Activated CD4-positive, alpha-beta T cell treated with anti-CD3 and anti-CD28 coated beads for 36 hours (primary cell): ENCODE data around the gene UBE2J2. TPM values are rescaled to one million over a fixed set of nuclear protein-coding genes. Genes with fewer than 3 reads are reported as not detected.
A peak's percentile ranks its signal among the peaks of the same experiment; 100 is the strongest.

Experiments used
- ATAC-seq: fragments of 200-7000 bp; cut with Tn5 transposase; one replicate; pipeline ENCODE4 v1.10.0; 2021; ENCODE audit warnings: mild to moderate bottlenecking, moderate library complexity
- CTCF ChIA-PET: fragments of 350-600 bp; sonication (Branson Sonifier 250); formaldehyde crosslinking; loops from one replicate; lab custom pipeline; 2021; ENCODE audit warnings: antibody characterized with exemption; lab: Charles Lee
- POLR2A ChIA-PET: fragments of 350-600 bp; sonication (Branson Sonifier 250); formaldehyde crosslinking; loops from one replicate; lab custom pipeline; 2021; ENCODE audit warnings: antibody characterized with exemption, inconsistent platforms; lab: Charles Lee
- DNase-seq: peaks from one replicate; pipeline ENCODE4 v3.0.0-alpha.2; 2020
- H3K27ac Mint-ChIP-seq: one replicate; pipeline ENCODE4 v1.8.0; 2021; ENCODE audit warnings: mixed read lengths
- H3K27me3 Mint-ChIP-seq: one replicate; pipeline ENCODE4 v1.8.0; 2021; ENCODE audit warnings: mixed read lengths
- H3K36me3 Mint-ChIP-seq: one replicate; pipeline ENCODE4 v1.8.0; 2021; ENCODE audit warnings: low read depth, mixed read lengths
- H3K4me1 Mint-ChIP-seq: one replicate; pipeline ENCODE4 v1.8.0; 2021; ENCODE audit warnings: mixed read lengths
- H3K4me3 Mint-ChIP-seq: one replicate; pipeline ENCODE4 v1.8.0; 2021; ENCODE audit warnings: mild to moderate bottlenecking, moderate library complexity, mixed read lengths
- H3K9me3 Mint-ChIP-seq: one replicate; pipeline ENCODE4 v1.8.0; 2021; ENCODE audit warnings: low read depth, mixed read lengths
- intact Hi-C, 2 experiments: fragments of 100-400 bp; cut with DNase I in 1 of 2; cut with micrococcal nuclease in 1 of 2; formaldehyde crosslinking; loops; one replicate each; pipeline versions ENCODE4 v1.14.2 to v1.15.1; 2022 to 2024; cut with DNase I, micrococcal nuclease
- total RNA-seq, 2 experiments: library from RNA; stranded (reverse); gene quantifications; one replicate each; pipeline ENCODE4 v1.2.3, GENCODE V29; 2021

Gene UBE2J2
- total RNA-seq, 2 experiments from 2014 or later: 57.4 to 60.2 TPM

- intact Hi-C loops: no loop called here
- DNase-seq (no peak), ATAC-seq (no peak)
- H3K36me3 Mint-ChIP-seq: peaks cover 52% of the 10 kb centered on the region
- no peak overlapping the region for H3K4me3 Mint-ChIP-seq
- POLR2A ChIA-PET: no interaction called here
- H3K27me3 Mint-ChIP-seq: no peaks in the 10 kb centered on the region
- H3K27ac Mint-ChIP-seq: no peak overlapping the region
- H3K4me1 Mint-ChIP-seq: no peaks in the 10 kb centered on the region
- CTCF ChIA-PET: interaction anchor here (1.5 kb wide), 1 partner anchor 10 kb away, joined by 6 read pairs; no protein-coding TSS in a partner anchor
- no peaks in the 10 kb centered on the region for H3K9me3 Mint-ChIP-seq
Measured at GRCh38 chr1:1260843-1261560, 12.7 kb downstream of the UBE2J2 start.

- ATAC-seq (no peak), DNase-seq (no peak)
- Mint-ChIP-seq H3K4me1 (no peaks in the 10 kb centered on the region), H3K9me3 (no peaks in the 10 kb centered on the region), H3K27ac (peak overlapping the region; percentile 29), H3K36me3 (peaks cover 49% of the 10 kb centered on the region), H3K4me3 (no peak overlapping the region), H3K27me3 (no peaks in the 10 kb centered on the region)
- intact Hi-C loops: no loop called here
- ChIA-PET CTCF (interaction anchor here (1.5 kb wide), 1 partner anchor 9 kb away, joined by 6 read pairs; no protein-coding TSS in a partner anchor), POLR2A (no interaction called here)
Measured at GRCh38 chr1:1259951-1260600, 13.6 kb downstream of the UBE2J2 start.

GRCh38 chr1:1259540-1259939 is 14.1 kb downstream of the UBE2J2 start:
- Mint-ChIP-seq H3K27me3 (no peaks in the 10 kb centered on the region), H3K4me3 (no peak overlapping the region), H3K27ac (peak overlapping the region; percentile 29), H3K36me3 (peaks cover 50% of the 10 kb centered on the region), H3K9me3 (no peaks in the 10 kb centered on the region), H3K4me1 (no peaks in the 10 kb centered on the region)
- DNase-seq: no peak
- CTCF ChIA-PET: no interaction called here
- POLR2A ChIA-PET: no interaction called here
- no peak for ATAC-seq
- intact Hi-C loops: no loop called here

- Mint-ChIP-seq H3K9me3 (no peaks in the 10 kb centered on the region), H3K27me3 (no peaks in the 10 kb centered on the region), H3K4me3 (no peak overlapping the region), H3K4me1 (no peaks in the 10 kb centered on the region), H3K27ac (no peak overlapping the region), H3K36me3 (peaks cover 46% of the 10 kb centered on the region)
- intact Hi-C loops: no loop called here
- CTCF ChIA-PET: no interaction called here
- DNase-seq: no peak
- POLR2A ChIA-PET: no interaction called here
- no peak for ATAC-seq
Measured at GRCh38 chr1:1259119-1259488, 14.6 kb downstream of the UBE2J2 start.

- H3K4me1 Mint-ChIP-seq: no peaks in the 10 kb centered on the region
- ChIA-PET CTCF (no interaction called here), POLR2A (no interaction called here)
- H3K27me3 Mint-ChIP-seq: no peaks in the 10 kb centered on the region
- no peak overlapping the region for H3K4me3 Mint-ChIP-seq
- H3K27ac Mint-ChIP-seq: no peak overlapping the region
- intact Hi-C loops: no loop called here
- no peak for DNase-seq
- no peaks in the 10 kb centered on the region for H3K9me3 Mint-ChIP-seq
- peaks cover 45% of the 10 kb centered on the region for H3K36me3 Mint-ChIP-seq
- no peak for ATAC-seq
Measured at GRCh38 chr1:1256956-1257871, 16.4 kb downstream of the UBE2J2 start.

GRCh38 chr1:1255611-1256010 is 18.0 kb downstream of the UBE2J2 start:
- ATAC-seq (no peak), DNase-seq (no peak)
- peaks cover 36% of the 10 kb centered on the region for H3K36me3 Mint-ChIP-seq
- peaks cover 6% of the 10 kb centered on the region for H3K4me1 Mint-ChIP-seq
- H3K9me3 Mint-ChIP-seq: no peaks in the 10 kb centered on the region
- intact Hi-C loops: no loop called here
- POLR2A ChIA-PET: no interaction called here
- CTCF ChIA-PET: no interaction called here
- H3K27me3 Mint-ChIP-seq: no peaks in the 10 kb centered on the region
- H3K27ac Mint-ChIP-seq: no peak overlapping the region
- no peak overlapping the region for H3K4me3 Mint-ChIP-seq

- no peak overlapping the region for H3K27ac Mint-ChIP-seq
- peaks cover 10% of the 10 kb centered on the region for H3K4me1 Mint-ChIP-seq
- CTCF ChIA-PET: no interaction called here
- intact Hi-C loops: no loop called here
- no peaks in the 10 kb centered on the region for H3K9me3 Mint-ChIP-seq
- no peak for DNase-seq
- H3K36me3 Mint-ChIP-seq: peaks cover 33% of the 10 kb centered on the region
- ATAC-seq: no peak
- no peaks in the 10 kb centered on the region for H3K27me3 Mint-ChIP-seq
- no peak overlapping the region for H3K4me3 Mint-ChIP-seq
- POLR2A ChIA-PET: no interaction called here
Measured at GRCh38 chr1:1255078-1255477, 18.6 kb downstream of the UBE2J2 start.

GRCh38 chr1:1254667-1254998 is 19.0 kb downstream of the UBE2J2 start:
- CTCF ChIA-PET: no interaction called here

GRCh38 chr1:1253972-1254666 is 19.5 kb downstream of the UBE2J2 start:
- Mint-ChIP-seq H3K36me3 (peaks cover 24% of the 10 kb centered on the region), H3K4me1 (peaks cover 15% of the 10 kb centered on the region), H3K4me3 (no peak overlapping the region), H3K9me3 (no peaks in the 10 kb centered on the region), H3K27ac (no peak overlapping the region), H3K27me3 (no peaks in the 10 kb centered on the region)
- intact Hi-C loops: loop anchor here in 1 of 2 experiments (5.0 kb wide), 1 partner anchor 132 kb away; no protein-coding TSS in a partner anchor
- POLR2A ChIA-PET: no interaction called here
- ATAC-seq: no peak
- CTCF ChIA-PET: no interaction called here
- DNase-seq: no peak

More at GRCh38 chr1:1254667-1254998, 19.0 kb downstream of the UBE2J2 start:
- no peaks in the 10 kb centered on the region for H3K9me3 Mint-ChIP-seq
- POLR2A ChIA-PET: no interaction called here
- H3K36me3 Mint-ChIP-seq: peaks cover 29% of the 10 kb centered on the region
- intact Hi-C loops: loop anchor here in 1 of 2 experiments (5.0 kb wide), 1 partner anchor 132 kb away; no protein-coding TSS in a partner anchor
- ATAC-seq (no peak), DNase-seq (no peak)
- peaks cover 14% of the 10 kb centered on the region for H3K4me1 Mint-ChIP-seq
- H3K4me3 Mint-ChIP-seq: no peak overlapping the region
- no peaks in the 10 kb centered on the region for H3K27me3 Mint-ChIP-seq
- no peak overlapping the region for H3K27ac Mint-ChIP-seq

GRCh38 chr1:1253314-1253713 is 20.3 kb downstream of the UBE2J2 start:
- Mint-ChIP-seq H3K27me3 (no peaks in the 10 kb centered on the region), H3K27ac (no peak overlapping the region)

More at GRCh38 chr1:1253314-1253713, 20.3 kb downstream of the UBE2J2 start:
- ChIA-PET CTCF (interaction anchor here (2.6 kb wide), 1 partner anchor 131 kb away, joined by 11 read pairs; no protein-coding TSS in a partner anchor), POLR2A (no interaction called here)
- intact Hi-C loops: loop anchor here in 1 of 2 experiments (5.0 kb wide), 1 partner anchor 131 kb away; no protein-coding TSS in a partner anchor
- Mint-ChIP-seq H3K4me1 (peaks cover 15% of the 10 kb centered on the region), H3K4me3 (no peak overlapping the region), H3K36me3 (peaks cover 22% of the 10 kb centered on the region), H3K9me3 (no peaks in the 10 kb centered on the region)
- DNase-seq (no peak), ATAC-seq (no peak)
